Transverse colon (tissue), 3 donors: ENCODE measurements around the gene ECSIT.
"Not testable (repeated sequence)": the region's sequence is repeated elsewhere in the genome, so short reads cannot be mapped to it uniquely, and the experiment has no call there.

Experiments
- EP300 ChIP-seq: sonication (generic); formaldehyde crosslinking; IDR thresholded peaks from one replicate; pipeline ENCODE4 v1.6.1; 2017; ENCODE audit warnings: antibody characterized with exemption, low read depth
- TF ChIP-seq, protein P1 (sequence below), 5 experiments: fragments of 200-600 bp in 3 of 5; fragments of 450-650 bp in 2 of 5; sonication (generic) in 3 of 5; IDR thresholded peaks; 1 replicate in 2 of 5; 2 replicates in 3 of 5; pipeline ENCODE4 v1.5.1; 2016 to 2017; ENCODE audit warnings: antibody characterized with exemption in 5 of 5, inconsistent platforms in 3 of 5, mild to moderate bottlenecking in 2 of 5, moderate library complexity in 1 of 5

DNA sequence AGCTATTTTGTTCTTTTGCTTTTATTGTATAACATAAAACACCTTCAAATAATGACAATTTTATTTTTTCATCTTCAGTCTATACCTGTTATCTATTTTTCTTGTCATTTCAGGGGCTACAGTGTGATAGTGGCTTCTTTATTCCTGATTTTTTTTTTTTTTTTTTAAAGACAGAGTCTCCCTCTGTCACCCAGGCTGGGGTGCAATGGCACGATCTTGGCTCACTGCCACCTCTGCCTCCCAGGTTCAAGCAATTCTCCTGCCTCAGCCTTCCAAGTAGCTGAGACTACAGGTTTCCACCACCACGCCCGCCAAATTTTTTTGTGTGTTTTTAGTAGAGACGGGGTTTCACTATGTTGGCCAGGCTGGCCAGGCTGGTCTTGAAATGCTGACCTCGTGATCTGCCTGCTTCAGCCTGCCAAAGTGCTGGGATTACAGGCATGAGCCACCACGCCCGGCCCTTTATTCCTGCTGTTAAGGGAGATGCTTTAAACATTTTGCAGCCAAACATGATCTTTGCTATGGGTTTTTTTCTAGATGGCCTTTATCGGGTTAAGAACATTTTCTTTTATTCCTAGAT lies 60.6 kb downstream of the ECSIT start:
- TF ChIP-seq, protein P1, sequence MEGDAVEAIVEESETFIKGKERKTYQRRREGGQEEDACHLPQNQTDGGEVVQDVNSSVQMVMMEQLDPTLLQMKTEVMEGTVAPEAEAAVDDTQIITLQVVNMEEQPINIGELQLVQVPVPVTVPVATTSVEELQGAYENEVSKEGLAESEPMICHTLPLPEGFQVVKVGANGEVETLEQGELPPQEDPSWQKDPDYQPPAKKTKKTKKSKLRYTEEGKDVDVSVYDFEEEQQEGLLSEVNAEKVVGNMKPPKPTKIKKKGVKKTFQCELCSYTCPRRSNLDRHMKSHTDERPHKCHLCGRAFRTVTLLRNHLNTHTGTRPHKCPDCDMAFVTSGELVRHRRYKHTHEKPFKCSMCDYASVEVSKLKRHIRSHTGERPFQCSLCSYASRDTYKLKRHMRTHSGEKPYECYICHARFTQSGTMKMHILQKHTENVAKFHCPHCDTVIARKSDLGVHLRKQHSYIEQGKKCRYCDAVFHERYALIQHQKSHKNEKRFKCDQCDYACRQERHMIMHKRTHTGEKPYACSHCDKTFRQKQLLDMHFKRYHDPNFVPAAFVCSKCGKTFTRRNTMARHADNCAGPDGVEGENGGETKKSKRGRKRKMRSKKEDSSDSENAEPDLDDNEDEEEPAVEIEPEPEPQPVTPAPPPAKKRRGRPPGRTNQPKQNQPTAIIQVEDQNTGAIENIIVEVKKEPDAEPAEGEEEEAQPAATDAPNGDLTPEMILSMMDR (IDR thresholded peaks at IDR 0.05), result not testable (repeated sequence)
- not testable (repeated sequence) for TF ChIP-seq EP300
